Measurements from ENCODE around the gene ADGRD2.
"Not testable (repeated sequence)": the region's sequence is repeated elsewhere in the genome, so short reads cannot be mapped to it uniquely, and the experiment has no call there.

Gene ADGRD2, protein sequence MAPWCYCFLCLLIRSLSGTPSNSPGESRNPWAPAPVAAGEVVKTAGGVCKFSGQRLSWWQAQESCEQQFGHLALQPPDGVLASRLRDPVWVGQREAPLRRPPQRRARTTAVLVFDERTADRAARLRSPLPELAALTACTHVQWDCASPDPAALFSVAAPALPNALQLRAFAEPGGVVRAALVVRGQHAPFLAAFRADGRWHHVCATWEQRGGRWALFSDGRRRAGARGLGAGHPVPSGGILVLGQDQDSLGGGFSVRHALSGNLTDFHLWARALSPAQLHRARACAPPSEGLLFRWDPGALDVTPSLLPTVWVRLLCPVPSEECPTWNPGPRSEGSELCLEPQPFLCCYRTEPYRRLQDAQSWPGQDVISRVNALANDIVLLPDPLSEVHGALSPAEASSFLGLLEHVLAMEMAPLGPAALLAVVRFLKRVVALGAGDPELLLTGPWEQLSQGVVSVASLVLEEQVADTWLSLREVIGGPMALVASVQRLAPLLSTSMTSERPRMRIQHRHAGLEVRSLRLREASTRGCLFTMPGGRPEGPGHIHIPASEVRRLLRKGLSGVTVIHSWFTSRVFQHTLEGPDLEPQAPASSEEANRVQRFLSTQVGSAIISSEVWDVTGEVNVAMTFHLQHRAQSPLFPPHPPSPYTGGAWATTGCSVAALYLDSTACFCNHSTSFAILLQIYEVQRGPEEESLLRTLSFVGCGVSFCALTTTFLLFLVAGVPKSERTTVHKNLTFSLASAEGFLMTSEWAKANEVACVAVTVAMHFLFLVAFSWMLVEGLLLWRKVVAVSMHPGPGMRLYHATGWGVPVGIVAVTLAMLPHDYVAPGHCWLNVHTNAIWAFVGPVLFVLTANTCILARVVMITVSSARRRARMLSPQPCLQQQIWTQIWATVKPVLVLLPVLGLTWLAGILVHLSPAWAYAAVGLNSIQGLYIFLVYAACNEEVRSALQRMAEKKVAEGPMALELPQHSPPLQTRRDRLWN

DNA sequence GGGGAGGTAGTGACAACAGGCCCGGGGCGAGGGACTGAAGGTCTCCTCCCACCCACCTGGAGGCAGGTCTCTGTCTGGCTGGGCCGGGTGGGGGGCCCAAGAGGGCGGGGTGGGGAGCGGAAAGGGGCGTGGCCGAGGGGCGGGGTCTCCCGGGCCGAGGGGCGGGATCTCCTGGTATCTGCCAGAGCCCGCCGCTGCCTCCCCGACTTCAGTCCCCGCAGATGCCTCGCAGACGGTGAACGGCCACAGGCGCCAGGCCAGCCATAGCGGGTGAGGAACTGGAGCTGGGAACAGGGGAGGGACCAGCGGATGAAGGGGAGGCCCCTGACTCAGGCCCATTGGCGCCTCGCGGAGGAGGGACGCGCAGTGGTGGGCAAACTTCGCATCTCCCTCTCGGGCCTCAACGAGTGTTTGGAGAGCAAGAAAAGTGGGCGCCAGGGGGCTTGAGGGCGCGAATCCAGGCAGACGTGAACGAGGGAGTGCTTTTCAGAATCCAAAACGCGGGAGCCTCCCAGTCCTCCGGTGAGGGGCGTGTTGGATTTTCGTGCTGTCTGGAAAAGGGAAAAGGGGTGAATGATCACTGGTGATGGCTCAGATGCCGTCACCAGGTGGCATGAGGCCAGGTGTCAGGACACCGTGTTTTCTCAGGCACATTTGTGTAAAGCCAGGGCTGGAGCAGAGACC lies at the start of gene ADGRD2:
TSS of gene ADGRD2 (plus strand) at position 211 of the 684 bp plus-strand sequence. CDS start 1,216 bp downstream, outside the sequence.
- peak; percentile 49 for DNase-seq (ENCODE audit: low spot score)

- DNase-seq (ENCODE audit: low spot score), result no peak
These were observed 47.0 kb upstream of the ADGRD2 start for GRCh38 chr9:124403246-124403645.

DNA sequence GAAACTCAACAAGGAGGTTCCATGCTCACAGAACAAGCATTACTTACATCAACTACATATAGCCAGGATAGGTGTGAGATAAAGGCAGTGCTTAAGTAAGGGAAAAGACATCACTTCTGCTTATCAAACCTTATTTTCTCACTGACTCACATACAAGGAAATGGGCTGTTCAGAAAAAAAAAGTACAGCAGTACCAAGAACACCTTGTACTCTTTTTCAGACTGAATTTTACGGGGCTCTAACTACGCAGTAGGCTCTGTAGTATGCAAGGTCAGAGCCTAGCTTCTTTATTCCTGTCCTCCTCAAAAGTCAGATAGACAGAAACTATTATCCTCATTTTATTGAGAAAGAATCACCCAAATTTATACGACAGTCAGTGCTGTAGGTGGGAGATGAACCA lies 40.8 kb upstream of the ADGRD2 start:
- no peak for DNase-seq (ENCODE audit: low spot score)

GRCh38 chr9:124410321-124410913 lies 39.8 kb upstream of the ADGRD2 start:
- no peak for DNase-seq (ENCODE audit: low spot score)

- no peak for DNase-seq (ENCODE audit: low spot score)
These were observed 38.6 kb upstream of the ADGRD2 start for GRCh38 chr9:124411514-124412227.

DNA sequence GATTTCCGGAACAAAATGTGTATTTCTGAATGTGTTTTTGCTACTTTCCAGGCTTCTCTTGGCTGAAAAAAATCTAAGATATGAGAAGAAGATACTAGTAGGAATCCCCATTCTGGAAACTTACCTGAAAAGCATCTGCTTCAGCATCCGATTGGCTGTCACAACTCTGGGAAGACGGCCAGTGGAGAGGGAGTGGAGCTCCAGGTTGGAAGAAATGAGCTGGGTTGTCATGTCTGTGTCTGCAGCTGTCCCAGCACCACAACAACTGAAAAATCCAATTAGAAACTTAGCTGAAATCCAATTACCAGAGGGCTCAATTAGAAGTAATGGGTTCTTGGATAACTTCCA lies 38.0 kb upstream of the ADGRD2 start:
- DNase-seq (ENCODE audit: low spot score), result no peak

GRCh38 chr9:124414612-124415011 lies 35.6 kb upstream of the ADGRD2 start:
- no peak for DNase-seq (ENCODE audit: low spot score)

GRCh38 chr9:124415102-124415851 lies 35.0 kb upstream of the ADGRD2 start, which contains the start of gene PSMB7:
Gene PSMB7, minus strand, starts transcription at chr9:124415442. Its CDS starts 17 bp downstream, at chr9:124415425.
- DNase-seq (ENCODE audit: low spot score), result peak; percentile 95

DNA sequence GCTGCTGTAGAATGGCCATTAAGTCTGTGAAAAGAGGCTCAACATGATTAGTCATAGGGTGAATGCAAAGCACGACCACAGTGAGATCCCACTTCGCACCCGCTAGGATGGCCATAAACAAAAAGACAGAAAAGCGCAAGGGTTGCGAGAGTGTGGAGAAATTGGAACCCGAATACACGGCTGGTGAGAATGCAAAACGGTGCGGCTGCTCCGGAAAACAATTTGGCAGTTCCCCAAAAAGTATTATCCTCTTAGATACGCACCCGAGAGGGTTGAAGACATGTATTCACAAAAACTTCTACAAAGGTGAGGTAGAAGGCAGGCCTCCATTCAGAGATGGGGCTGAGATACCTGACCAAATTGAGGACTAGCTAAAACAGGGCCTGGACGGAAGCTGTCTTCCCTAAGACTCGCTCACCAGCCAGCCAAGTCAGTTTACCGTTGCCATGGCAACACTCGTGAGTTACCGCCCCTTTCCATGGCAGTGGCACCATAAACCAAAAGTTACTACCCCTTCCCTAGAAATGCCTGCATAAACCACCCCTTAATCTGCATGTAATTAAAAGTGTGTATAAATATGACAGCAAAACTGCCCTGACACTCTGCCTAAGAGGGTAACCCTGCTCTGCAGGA lies 34.3 kb upstream of the ADGRD2 start:
- no peak for DNase-seq (ENCODE audit: low spot score)

- no peak for DNase-seq (ENCODE audit: low spot score)
These were observed 30.3 kb upstream of the ADGRD2 start for GRCh38 chr9:124419832-124420489.

GRCh38 chr9:124420991-124421543 lies 29.2 kb upstream of the ADGRD2 start:
- no peak for DNase-seq (ENCODE audit: low spot score)

DNA sequence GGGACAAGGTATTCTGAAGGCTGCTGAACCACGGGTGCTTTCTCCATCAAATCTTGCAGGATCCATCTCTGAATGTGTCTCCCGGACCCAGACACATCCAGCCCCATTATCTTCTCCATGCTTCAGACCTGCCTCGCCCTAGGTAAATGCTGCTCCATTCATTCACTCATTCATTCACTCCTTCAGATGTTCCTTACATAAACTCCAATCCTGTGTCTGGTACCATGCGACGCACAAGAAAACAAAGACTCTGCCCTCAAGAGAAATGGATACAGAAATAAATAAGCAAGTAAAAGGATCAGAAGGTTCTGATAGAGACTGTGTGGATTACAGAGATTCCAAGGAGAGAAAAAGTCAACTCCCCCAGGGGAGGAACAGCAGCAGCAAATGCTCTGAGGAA lies 27.1 kb upstream of the ADGRD2 start:
- DNase-seq (ENCODE audit: low spot score), result no peak

DNA sequence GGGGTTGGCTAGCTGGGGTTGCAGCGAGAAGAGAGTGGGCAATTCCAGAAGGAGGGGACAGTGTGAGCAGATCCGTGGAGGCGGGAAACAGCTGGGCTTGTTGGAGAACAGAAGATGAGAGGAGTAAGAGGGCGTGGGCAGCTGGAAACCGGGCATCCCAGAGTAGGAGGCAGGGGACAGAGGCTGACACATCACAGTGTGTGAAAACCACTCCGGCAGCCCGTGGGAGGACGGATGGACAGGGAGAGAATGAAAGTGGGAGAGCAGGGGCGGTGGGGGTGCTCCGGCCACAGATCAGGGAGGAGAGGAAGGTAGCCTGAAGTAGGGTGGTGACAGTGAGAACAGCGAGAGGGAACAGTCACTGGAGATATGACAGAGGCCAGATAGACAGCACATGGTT lies 26.7 kb upstream of the ADGRD2 start:
- DNase-seq (ENCODE audit: low spot score), result no peak

DNA sequence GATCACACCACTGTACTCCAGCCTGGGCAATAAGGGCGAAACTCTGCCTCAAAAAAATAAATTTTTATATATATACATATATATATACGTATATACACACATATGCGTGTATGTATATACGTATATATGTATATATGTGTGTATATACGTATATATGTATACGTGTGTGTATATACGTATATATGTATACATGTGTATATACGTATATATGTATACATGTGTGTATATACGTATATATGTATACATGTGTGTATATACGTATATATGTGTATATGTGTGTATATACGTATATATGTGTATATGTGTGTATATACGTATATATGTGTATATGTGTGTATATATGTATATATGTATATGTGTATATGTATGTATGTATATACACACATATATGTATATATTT lies 24.5 kb upstream of the ADGRD2 start:
- DNase-seq (ENCODE audit: low spot score), result not testable (repeated sequence)

- no peak for DNase-seq (ENCODE audit: low spot score)
These were observed 23.9 kb upstream of the ADGRD2 start for GRCh38 chr9:124426361-124426760.

GRCh38 chr9:124427281-124427680 lies 23.0 kb upstream of the ADGRD2 start:
- no peak for DNase-seq (ENCODE audit: low spot score)

GRCh38 chr9:124428751-124429529 lies 21.3 kb upstream of the ADGRD2 start:
- no peak for DNase-seq (ENCODE audit: low spot score)

DNA sequence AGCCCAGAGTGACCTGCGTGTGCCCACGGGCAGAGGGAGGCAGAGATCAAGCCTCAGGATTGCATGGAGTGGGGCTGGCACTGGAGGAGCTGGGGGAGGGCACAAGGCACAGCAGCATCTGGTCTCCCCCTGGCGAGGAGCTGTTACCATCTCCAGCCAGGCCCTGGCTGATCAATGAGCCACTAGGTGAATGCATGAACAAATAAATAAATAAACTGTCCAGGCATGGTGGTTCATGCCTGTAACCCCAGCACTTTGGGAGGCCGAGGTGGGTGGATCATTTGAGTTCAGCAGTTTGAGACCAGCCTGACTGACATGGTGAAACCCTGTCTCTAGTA lies 20.8 kb upstream of the ADGRD2 start:
- no peak for DNase-seq (ENCODE audit: low spot score)

Measured in germinal center (tissue), 1 donor.